ENCODE data around the gene SASH1.

The SASH1 gene

GRCh38 chr6:148294059-148294458 lies 48.6 kb upstream of the SASH1 start:
- Histone ChIP-seq H3K4me3 (ENCODE audit: low read depth, low read length) (no peak overlapping the region), H3K36me3 (ENCODE audit: control insufficient read depth in 2 of 2, insufficient read depth in 1 of 2, low read length in 2 of 2) (no peaks in the 10 kb centered on the region), H3K9me3 (ENCODE audit: control insufficient read depth, insufficient read depth, low read depth, low read length) (no peaks in the 10 kb centered on the region), H3K4me1 (ENCODE audit: control insufficient read depth, insufficient read depth, low read length) (no peaks in the 10 kb centered on the region; the same call in 1 of the 2 replicates), H3K27ac (ENCODE audit: extremely low read depth, low read depth, low read length) (no peak overlapping the region)
- TF ChIP-seq PRDM10 (tag by site-specific recombination; IDR thresholded peaks at IDR 0.05) = no peak
- TF ChIP-seq ZNF76 (tag by site-specific recombination; IDR thresholded peaks at IDR 0.05; ENCODE audit: borderline replicate concordance, low read depth) = no peak
- TF ChIP-seq YY2 (tag by site-specific recombination; IDR thresholded peaks at IDR 0.05) = no peak
- ChIA-PET POLR2A (no interaction called here), CTCF (no interaction called here)

GRCh38 chr6:148295261-148295887 lies 47.3 kb upstream of the SASH1 start:
- Histone ChIP-seq H3K4me3 (ENCODE audit: low read depth, low read length) (no peak overlapping the region), H3K9me3 (ENCODE audit: control insufficient read depth, insufficient read depth, low read depth, low read length) (no peaks in the 10 kb centered on the region), H3K36me3 (ENCODE audit: control insufficient read depth in 2 of 2, insufficient read depth in 1 of 2, low read length in 2 of 2) (no peaks in the 10 kb centered on the region), H3K27ac (ENCODE audit: extremely low read depth, low read depth, low read length) (no peak overlapping the region), H3K4me1 (ENCODE audit: control insufficient read depth, insufficient read depth, low read length) (no peaks in the 10 kb centered on the region; the same call in 1 of the 2 replicates)
- ChIA-PET POLR2A (no interaction called here), CTCF (interaction anchor here (0.5 kb wide), 1 partner anchor 1117 kb away, joined by 3 read pairs; no protein-coding TSS in a partner anchor)
- TF ChIP-seq MYNN (tag by site-specific recombination; IDR thresholded peaks at IDR 0.05; ENCODE audit: borderline replicate concordance) (no peak), ZNF571 (tag by site-specific recombination; IDR thresholded peaks at IDR 0.05) (no peak), ZNF211 (tag by site-specific recombination; IDR thresholded peaks at IDR 0.05; ENCODE audit: low read depth) (no peak), ZNF792 (tag by site-specific recombination; IDR thresholded peaks at IDR 0.05) (no peak), KLF16 (tag by site-specific recombination; IDR thresholded peaks at IDR 0.05) (no peak), ZEB2 (tag by site-specific recombination; IDR thresholded peaks at IDR 0.05) (no peak), ZNF76 (tag by site-specific recombination; IDR thresholded peaks at IDR 0.05; ENCODE audit: borderline replicate concordance, low read depth) (no peak), ZNF18 (tag by site-specific recombination; IDR thresholded peaks at IDR 0.05) (no peak), ZNF529 (tag by site-specific recombination; IDR thresholded peaks at IDR 0.05; ENCODE audit: insufficient replicate concordance) (no peak)

DNA sequence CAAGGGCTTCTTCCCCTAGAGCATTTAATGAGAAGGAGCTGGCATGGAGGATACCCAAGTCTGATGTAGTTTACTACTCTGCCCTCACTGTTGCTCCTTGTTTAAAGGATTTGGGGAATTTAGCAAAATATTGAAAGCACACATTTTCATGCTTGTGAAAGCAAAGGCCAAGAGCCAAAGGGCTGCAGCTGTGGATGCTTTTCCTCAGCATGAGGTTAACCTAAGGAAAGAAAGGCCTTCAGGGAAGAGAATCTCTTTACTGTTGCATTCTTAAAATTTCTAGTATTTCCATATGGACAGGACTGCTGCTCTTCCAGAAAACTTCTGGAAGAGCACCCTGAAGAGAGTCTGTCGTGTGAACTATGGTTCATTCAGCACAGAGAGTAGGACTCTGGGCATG lies 45.9 kb upstream of the SASH1 start:
- TF ChIP-seq ZNF175 (tag by site-specific recombination; IDR thresholded peaks at IDR 0.05) (no peak), BCL11B (tag by site-specific recombination; IDR thresholded peaks at IDR 0.05; ENCODE audit: low read depth) (no peak), ZNF302 (tag by site-specific recombination; IDR thresholded peaks at IDR 0.05; ENCODE audit: low read depth) (no peak), KLF16 (tag by site-specific recombination; IDR thresholded peaks at IDR 0.05) (no peak), ZNF19 (tag by site-specific recombination; IDR thresholded peaks at IDR 0.05; ENCODE audit: low read depth) (no peak)
- CTCF ChIA-PET = no interaction called here
- no peak overlapping the region for H3K27ac ChIP-seq (ENCODE audit: extremely low read depth, low read depth, low read length)
- H3K4me3 ChIP-seq (ENCODE audit: low read depth, low read length) = no peak overlapping the region
- H3K9me3 ChIP-seq (ENCODE audit: control insufficient read depth, insufficient read depth, low read depth, low read length) = no peaks in the 10 kb centered on the region
- H3K4me1 ChIP-seq (ENCODE audit: control insufficient read depth, insufficient read depth, low read length) = no peaks in the 10 kb centered on the region; the same call in 1 of the 2 replicates
- H3K36me3 ChIP-seq (ENCODE audit: control insufficient read depth in 2 of 2, insufficient read depth in 1 of 2, low read length in 2 of 2) = no peaks in the 10 kb centered on the region
- POLR2A ChIA-PET = no interaction called here

All from HEK293 (cell line).